NCI-H1417 (cell line): ENCODE measurements around the gene IL17C.

Experiments
- DNase-seq, 3 experiments: peaks; one replicate each; lab custom pipeline; 2025; lab: John Stamatoyannopoulos, UW

The IL17C gene

DNA sequence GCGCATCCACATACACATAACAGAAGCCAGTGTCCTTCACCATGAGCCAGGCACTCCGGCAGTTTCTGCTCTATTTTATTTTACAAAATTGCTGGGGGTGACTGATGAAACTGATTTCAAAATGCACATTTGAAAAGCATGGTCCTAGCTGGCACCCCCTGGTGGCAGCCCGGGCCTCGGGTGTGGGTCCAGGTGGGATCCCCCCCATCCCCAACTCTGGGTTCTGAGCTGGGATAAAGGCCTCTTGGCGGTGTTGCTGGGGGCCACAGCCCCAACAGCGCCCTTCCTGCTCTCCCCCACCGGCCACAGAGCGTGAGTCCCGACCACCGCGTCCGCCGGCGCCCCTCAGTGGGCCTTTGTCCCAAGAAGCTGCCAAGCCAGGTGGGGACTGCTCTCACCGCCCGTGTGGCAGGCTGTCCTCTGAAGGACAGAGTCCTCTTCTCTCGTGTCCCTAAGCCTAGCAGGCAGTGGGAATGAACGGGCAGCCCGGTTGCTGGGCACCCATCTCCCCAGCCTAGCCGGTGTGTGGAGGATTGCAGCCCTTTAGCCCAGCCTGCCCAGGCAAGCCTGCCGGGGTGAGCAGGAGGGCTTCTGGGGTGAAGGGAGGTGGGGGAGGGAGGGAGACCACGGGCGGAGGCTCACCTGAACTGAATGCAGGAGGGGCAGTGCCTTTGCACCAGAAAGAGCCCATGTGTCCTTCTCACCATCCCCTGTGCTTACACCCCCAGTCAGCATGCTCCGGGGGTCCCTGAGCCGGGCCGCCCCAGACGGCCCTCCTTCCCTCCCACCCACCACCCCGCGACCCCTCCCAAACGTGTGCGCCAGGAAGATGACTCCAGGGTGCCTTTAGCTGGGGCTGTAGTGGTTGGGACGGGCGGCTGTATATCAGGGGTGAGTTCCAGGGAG, 47.0 kb downstream of the IL17C start:
- DNase-seq, result peak in 2 of 3 experiments; percentile 9 to 11

DNA sequence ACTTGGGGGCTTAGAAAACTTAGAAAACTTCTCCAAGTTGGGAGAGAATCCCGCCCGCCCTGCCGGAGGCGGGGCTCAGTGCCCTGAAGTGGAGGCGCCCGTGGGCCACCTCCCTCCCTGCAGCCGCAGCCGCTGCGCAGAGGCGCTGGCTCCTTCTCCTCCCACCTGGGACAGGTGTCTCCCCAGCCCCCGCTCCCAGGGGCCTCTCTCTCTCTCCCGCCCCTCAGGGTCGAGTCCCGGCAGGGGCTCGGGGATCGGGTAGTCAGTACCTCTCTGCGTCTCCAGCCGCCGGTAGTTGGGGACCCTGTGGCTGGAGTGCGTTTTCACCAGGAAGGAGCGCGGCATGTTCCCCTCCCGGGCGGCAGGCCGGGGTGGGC, 47.7 kb downstream of the IL17C start:
- peak in 1 of 3 experiments; percentile 38 for DNase-seq

DNA sequence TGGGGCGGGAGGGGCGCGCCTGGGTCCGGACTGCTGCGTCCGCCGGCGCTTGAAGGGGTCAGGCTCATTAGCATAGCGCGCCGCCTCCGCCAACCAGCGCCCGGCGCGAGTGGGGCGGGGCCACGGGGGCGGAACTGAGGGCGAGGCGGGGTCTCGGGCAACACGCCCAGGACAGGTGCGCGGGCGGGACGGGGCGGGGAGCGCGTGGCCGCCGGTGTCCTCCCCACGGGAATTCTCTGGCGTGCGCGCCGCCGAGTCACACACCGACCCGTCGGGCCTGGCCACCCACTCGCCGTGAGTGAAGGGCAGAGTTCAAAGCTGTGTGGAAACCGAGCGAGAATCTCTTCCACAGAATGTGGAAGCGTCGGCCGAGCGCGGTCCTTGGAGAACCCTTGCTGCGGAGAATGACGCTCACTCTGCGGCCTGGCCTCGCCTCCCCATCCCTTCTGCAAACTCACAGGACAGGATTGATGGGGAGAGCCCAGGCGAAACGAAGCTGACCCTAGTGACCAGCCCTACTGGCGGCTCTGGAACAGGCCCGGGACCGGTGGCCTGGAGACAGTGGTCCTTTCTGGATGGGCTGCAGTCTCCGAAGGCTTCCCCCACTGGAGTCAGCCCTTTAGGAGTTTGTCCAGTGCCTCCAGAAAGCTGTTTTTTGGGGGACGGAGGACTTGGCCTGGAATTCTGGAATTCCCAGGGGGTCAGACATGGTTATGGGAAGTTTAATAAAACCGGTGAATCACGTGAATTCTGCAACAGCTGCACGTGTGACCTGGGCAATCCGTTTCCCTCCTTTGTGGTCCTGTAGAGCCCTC, 48.3 kb downstream of the IL17C start, which contains the start of gene SNAI3:
TSS of gene SNAI3 (minus strand) at position 69 of the 815 bp plus-strand sequence. CDS start 101 bp downstream, outside the sequence.
- DNase-seq, result peak; percentile 71 to 80 (median 78)

DNA sequence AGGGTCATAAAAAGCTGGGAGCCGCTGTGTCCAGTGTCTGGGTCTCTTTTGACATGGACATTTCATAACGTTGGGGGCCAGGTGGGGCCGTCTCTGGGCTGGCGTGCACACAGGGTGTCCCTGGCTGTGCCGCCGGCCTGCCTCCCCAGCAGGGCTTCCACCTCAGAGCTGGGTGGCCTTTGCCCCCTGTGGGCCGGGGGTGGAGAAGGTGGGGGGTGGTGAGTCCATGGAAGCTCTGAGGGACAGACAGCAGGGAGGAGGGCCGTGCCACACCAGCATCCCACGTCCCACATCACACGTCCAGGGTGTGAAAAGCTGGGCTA, 48.8 kb downstream of the IL17C start:
- no peak for DNase-seq

DNA sequence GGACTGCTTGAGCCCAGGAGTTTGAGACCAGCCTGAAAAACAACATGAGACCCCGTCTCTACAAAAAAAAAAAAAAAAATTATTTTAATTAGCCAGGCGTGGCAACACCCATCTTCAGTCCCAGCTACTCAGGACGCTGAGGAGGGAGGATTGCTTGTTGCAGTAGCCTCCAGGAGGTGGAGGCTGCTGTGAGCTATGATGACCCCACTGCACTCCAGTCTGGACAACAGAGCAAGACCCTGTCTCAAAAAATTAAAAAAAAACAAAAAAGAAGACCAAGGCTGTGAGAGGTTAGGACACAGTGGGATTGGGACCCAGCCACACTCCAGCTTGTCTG, 49.3 kb downstream of the IL17C start:
- DNase-seq, result no peak

DNA sequence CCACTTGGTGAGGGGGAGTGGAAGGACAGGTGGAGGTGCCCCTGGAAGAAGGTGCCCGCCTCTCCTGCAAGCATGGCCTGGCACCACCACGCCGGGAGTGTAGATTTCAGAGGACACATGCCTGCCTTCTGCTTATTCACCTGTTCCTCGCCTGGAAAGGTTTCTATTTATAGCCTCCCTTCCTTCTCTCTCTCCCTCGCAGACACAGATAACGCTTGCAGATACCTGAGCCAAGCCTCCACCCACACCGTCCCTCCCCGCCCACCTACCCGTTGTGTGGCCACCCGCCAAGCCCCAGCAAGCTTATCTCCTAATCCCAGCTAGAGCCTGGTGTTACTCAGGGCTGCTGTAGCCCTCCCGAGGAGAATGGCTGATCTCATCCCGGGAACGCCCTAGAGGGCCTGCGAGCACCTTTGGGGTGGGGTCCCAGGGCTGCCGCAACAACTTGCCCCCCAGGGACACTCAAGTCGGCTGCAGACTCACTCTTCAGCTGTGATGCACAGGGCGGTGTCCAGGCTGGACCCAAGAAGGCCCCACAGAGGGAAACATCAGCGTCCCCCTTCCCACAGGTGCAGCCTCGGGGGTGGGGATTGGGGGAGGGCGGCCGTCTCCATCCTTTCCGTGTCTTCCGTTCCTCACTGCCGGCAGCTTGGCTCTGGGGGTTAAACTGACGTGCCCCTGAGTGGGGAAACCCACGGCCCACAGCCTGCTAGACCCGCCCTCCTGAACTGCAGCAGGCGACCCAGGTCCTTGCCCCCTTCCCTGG, 49.8 kb downstream of the IL17C start:
- peak in 2 of 3 experiments; percentile 39 to 78 for DNase-seq
